ENCODE data around the gene ECT2L. TPM values are rescaled to one million over a fixed set of nuclear protein-coding genes. Genes with fewer than 3 reads are reported as not detected.

The ECT2L gene, protein sequence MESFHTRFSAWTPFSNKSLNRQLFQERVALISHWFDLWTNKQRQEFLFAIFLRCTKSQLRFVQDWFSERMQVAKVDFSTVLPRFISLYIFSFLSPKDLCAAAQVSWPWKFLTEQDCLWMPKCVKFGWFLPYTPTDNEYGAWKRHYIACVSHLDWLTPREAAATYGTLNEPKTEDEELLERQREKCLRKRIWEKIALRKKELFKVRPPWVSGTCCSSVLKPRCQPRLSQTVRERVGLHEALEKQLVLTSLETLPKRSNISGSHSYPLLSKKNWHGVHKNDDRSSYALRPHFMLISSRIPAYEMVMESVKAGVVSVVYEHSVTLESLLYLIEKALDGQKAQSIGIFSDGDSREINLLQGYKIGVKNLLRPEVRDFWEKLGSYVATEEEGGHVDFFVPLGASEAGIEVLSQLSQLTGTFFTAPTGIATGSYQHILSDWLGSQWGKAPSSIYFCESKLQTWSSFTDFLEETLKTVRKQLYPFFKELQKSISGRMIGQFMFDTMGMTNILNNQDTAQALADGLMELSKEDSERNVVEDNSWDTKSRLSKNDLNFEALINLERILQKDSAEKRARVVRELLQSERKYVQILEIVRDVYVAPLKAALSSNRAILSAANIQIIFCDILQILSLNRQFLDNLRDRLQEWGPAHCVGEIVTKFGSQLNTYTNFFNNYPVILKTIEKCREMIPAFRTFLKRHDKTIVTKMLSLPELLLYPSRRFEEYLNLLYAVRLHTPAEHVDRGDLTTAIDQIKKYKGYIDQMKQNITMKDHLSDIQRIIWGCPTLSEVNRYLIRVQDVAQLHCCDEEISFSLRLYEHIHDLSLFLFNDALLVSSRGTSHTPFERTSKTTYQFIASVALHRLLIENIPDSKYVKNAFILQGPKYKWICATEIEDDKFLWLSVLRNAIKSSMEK
- not detected in 5 replicates for total RNA-seq (2022; extraction: Qiagen RNA extraction; ENCODE audit: low read depth)

GRCh38 chr6:138795809-138796603, at the start of gene ECT2L:
TSS of gene ECT2L (plus strand) at chr6:138796087. CDS start at chr6:138813275, 17,188 bp downstream.

DNA sequence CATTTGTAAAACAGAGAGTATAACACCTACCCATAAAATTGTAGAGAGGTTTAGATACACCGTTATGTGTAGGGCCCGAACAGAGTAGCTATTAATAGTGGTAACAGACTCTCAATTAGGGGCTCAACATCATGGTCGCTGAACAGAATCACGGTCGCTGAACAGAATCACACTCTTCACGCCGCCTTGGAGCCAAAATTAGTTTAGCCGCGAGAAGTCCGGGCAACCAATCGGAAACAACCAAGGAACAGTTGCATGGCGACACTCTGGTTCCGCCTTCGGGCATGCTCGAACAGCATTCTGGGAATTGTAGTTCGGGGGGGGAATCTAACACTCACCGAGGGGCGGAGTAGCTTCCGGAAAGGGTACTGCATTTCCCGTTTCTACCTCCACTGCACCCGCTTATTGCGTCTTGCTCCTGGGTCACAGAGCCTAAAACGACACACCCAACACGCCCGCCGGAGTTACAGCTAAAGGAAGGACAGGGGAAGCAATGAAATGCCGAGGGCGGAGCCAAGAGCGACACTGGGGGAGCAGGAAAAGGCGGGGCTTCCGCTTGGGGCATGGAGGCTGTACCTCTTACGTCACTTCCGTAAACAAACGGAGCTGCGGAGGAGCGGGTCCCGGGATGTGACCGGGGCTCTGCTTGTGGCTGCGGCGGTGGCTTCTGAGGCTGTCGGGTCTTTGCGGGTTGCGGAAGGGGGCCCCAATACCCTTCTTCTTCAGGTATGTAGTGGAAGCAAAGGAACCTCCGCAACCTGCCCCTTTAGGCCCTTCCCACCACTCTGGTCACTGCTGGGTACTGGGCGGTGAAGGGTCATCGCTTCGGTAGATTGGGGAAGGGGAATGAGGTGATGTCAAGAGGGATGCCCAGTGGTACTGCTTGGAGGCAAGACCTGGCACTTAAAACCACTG, 22.5 kb upstream of the ECT2L start, which contains the start of gene CCDC28A:
Gene CCDC28A, plus strand, starts transcription at position 593 of the 915 bp plus-strand sequence. CDS start 2,352 bp downstream, outside the sequence.

Other genes with a start within 250 kb of the ECT2L start
- 9.3 to 14.5 TPM (median 13.5 TPM) in 5 replicates for gene CCDC28A, start 22.3 kb upstream of the ECT2L start, total RNA-seq (2022; extraction: Qiagen RNA extraction; ENCODE audit: low read depth)
- gene REPS1, start 192.2 kb downstream of the ECT2L start, total RNA-seq (2022; extraction: Qiagen RNA extraction; ENCODE audit: low read depth) = 19.7 to 25.6 TPM (median 24.3 TPM) in 5 replicates
- 39.1 to 71.3 TPM (median 47.1 TPM) in 5 replicates for gene ABRACL, start 232.7 kb downstream of the ECT2L start, total RNA-seq (2022; extraction: Qiagen RNA extraction; ENCODE audit: low read depth)